Astrocyte of the cerebellum (primary cell): Measurements from ENCODE around the gene CCDC102A.
A peak's percentile ranks its signal among the peaks of the same experiment; 100 is the strongest.

ENCODE experiments used
- DNase-seq: peaks from one replicate; pipeline ENCODE4 v3.0.0-alpha.2; 2011; ENCODE audit warnings: low read depth
- H3K4me3 ChIP-seq: 2 replicates; pipeline ENCODE4 v1.5.1; 2011; ENCODE audit warnings: mild to moderate bottlenecking, low read depth, low read length, moderate library complexity
- in situ Hi-C: cut with HindIII; loops from 2 replicates; pipeline ENCODE4 v1.10.0; 2017; ENCODE audit warnings: low sequenced_read_pairs
- TF ChIP-seq, protein P1 (sequence below): IDR thresholded peaks from 2 replicates; pipeline ENCODE4 v1.5.1; 2012; ENCODE audit warnings: low read length, low read depth, moderate library complexity, mild to moderate bottlenecking; ENCODE audit errors: missing control alignments

Gene CCDC102A

DNA sequence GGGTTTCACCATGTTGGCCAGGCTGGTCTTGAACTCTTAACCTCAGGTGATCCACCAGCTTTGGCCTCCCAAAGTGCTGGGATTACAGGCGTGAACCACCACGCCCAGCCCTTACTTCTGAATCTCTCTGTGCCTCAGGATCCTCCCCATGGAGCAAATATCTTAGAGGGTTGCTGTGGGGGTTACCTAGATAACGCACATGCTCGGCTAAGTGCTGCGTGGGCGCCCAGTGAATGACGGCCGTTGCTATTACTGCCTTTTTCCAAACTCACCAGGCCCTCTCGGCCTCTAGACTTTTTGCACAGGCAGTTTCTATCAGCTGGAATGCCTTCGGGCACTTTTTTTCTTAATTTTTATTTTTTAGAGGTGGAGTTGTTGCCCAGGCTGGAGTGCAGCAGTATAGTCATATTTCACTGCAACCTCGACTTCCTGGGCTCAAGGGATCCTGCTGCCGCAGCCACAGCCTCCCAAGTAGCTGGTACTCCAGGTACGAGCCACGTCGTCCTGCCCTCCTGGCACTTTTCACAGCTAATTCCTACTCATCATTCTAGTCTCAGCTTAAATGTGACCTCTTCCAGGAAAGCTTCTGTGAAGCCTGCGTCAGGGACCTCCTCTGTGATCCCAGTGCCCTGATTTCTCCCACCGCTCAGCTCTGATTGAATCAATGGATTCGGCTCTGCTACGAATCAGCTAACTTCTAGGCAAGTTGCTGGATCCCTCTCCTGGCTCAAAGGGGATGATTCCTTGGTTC, 8.6 kb downstream of the CCDC102A start:
- no peak overlapping the region for H3K4me3 ChIP-seq
- TF ChIP-seq, protein P1, sequence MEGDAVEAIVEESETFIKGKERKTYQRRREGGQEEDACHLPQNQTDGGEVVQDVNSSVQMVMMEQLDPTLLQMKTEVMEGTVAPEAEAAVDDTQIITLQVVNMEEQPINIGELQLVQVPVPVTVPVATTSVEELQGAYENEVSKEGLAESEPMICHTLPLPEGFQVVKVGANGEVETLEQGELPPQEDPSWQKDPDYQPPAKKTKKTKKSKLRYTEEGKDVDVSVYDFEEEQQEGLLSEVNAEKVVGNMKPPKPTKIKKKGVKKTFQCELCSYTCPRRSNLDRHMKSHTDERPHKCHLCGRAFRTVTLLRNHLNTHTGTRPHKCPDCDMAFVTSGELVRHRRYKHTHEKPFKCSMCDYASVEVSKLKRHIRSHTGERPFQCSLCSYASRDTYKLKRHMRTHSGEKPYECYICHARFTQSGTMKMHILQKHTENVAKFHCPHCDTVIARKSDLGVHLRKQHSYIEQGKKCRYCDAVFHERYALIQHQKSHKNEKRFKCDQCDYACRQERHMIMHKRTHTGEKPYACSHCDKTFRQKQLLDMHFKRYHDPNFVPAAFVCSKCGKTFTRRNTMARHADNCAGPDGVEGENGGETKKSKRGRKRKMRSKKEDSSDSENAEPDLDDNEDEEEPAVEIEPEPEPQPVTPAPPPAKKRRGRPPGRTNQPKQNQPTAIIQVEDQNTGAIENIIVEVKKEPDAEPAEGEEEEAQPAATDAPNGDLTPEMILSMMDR: no peak
- in situ Hi-C loops: loop anchor here (5.0 kb wide), 1 partner anchor 40 kb away; the partner anchor contains the start of gene DOK4
- no peak for DNase-seq

- no peak for DNase-seq
- TF ChIP-seq, protein P1: no peak
- in situ Hi-C loops: loop anchor here (5.0 kb wide), 1 partner anchor 40 kb away; the partner anchor contains the start of gene DOK4
- H3K4me3 ChIP-seq: no peak overlapping the region
These were observed 9.3 kb downstream of the CCDC102A start for GRCh38 chr16:57527027-57527426.

GRCh38 chr16:57526498-57526897, 9.9 kb downstream of the CCDC102A start:
- in situ Hi-C loops: loop anchor here (5.0 kb wide), 1 partner anchor 39 kb away; the partner anchor contains the start of gene DOK4
- TF ChIP-seq, protein P1: no peak
- DNase-seq: no peak
- no peak overlapping the region for H3K4me3 ChIP-seq

DNA sequence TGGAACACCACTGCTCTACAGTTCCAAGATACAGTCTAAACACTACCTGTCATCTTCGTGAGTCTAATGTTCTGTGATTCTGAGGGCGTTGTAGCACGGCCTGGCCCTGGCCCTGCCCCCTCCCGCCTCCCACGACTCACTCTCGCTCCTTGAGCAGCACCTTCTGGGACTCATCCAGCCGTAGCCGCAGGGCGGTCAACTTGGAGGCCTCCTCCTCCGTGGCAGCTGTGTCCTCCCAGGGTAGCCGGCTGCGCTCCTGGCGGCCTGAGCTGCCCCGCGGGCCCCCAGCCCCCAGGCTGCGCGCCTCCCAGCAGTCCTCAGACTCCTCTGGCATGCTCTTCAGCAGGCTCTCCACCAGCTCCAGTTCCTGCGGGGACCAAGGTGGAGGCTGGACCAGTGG, 10.6 kb downstream of the CCDC102A start:
- no peak for DNase-seq
- H3K4me3 ChIP-seq: no peak overlapping the region
- in situ Hi-C loops: loop anchor here (5.0 kb wide), 1 partner anchor 38 kb away; the partner anchor contains the start of gene DOK4
- TF ChIP-seq, protein P1: no peak

DNA sequence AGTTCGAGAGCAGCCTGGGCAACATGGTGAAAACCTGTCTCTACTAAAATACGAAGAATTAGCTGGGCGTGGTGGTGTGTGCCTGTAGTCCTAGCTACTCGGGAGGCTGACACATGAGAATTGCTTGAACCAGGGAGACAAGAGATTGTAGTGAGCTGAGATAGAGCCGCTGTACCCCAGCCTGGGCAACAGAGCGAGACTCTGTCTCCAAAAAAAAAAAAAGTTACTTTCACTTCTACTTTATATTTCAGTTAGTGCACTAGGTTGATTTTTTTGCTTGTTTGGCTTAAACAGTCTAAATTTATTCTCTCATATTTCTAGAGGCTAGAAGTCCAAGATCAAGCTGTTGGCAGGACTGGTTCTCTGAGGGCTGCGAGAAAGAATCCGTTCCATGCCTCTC, 13.4 kb downstream of the CCDC102A start:
- DNase-seq: no peak
- no peak overlapping the region for H3K4me3 ChIP-seq
- TF ChIP-seq, protein P1: no peak
- in situ Hi-C loops: no loop called here

- TF ChIP-seq, protein P1: peak; percentile 98
- H3K4me3 ChIP-seq: no peak overlapping the region
- in situ Hi-C loops: no loop called here
- peak; percentile 45 for DNase-seq
These were observed 16.5 kb downstream of the CCDC102A start for GRCh38 chr16:57519796-57520360.
